Measurements from ENCODE around the gene UGCG.

GRCh38 chr9:111966861-111967291 is 70.3 kb downstream of the UGCG start:
- TF ChIP-seq ZNF274 (IDR thresholded peaks at IDR 0.05; ENCODE audit: low read depth, low read length) (no peak), REST (IDR thresholded peaks at IDR 0.05; ENCODE audit: low read depth) (no peak), CTCF (IDR thresholded peaks at IDR 0.05 in 2 of 3, conservative IDR thresholded peaks at IDR 0.05 in 1 of 3; ENCODE audit: borderline replicate concordance in 1 of 3, insufficient read depth in 1 of 3, low read depth in 2 of 3, low read length in 2 of 3) (no peak), EZH2phosphoT487 (IDR thresholded peaks at IDR 0.05; ENCODE audit: borderline replicate concordance) (no peak), YY1 (IDR thresholded peaks at IDR 0.05; ENCODE audit: extremely low read depth, insufficient replicate concordance, low read depth, low read length) (no peak), ZBTB33 (IDR thresholded peaks at IDR 0.05; ENCODE audit: extremely low read depth, insufficient replicate concordance, low read length) (no peak), EZH2 (IDR thresholded peaks at IDR 0.05) (no peak), POLR2A (IDR thresholded peaks at IDR 0.05; ENCODE audit: borderline replicate concordance, extremely low read depth, insufficient read depth, insufficient read length) (no peak), MAX (IDR thresholded peaks at IDR 0.05) (no peak), EGR1 (IDR thresholded peaks at IDR 0.05; ENCODE audit: low read depth) (no peak), SIN3A (IDR thresholded peaks at IDR 0.05; ENCODE audit: low read depth) (no peak), POLR2AphosphoS5 (IDR thresholded peaks at IDR 0.05; ENCODE audit: low read depth, low read length) (no peak)
